PC-3 (cell line): ENCODE results near the gene RPL27. TPM values are rescaled to one million over a fixed set of nuclear protein-coding genes. Genes with fewer than 3 reads are reported as not detected.

Experiments used
- ATAC-seq: fragments of 200-7000 bp; cut with Tn5 transposase; 2 replicates; pipeline ENCODE4 v1.9.1; 2020; ENCODE audit warnings: mild to moderate bottlenecking, moderate library complexity
- BruUV-seq: library from RNA; stranded (reverse); fragments of 400-500 nt; replicated peaks from 2 replicates; lab custom pipeline; 2021; lab: Mats Ljungman, UMichigan
- CTCF ChIA-PET: fragments of 300-600 bp; sonication (Branson Sonifier 250); formaldehyde crosslinking; loops from one replicate; lab custom pipeline; 2022; ENCODE audit warnings: antibody characterized with exemption; lab: Charles Lee
- POLR2A ChIA-PET: fragments of 300-600 bp; sonication (Branson Sonifier 250); formaldehyde crosslinking; loops from one replicate; lab custom pipeline; 2022; ENCODE audit warnings: antibody characterized with exemption; ENCODE audit not compliant: unreplicated experiment; lab: Charles Lee
- DNase-seq: peaks from one replicate; pipeline ENCODE4 v3.0.0-alpha.2; 2015
- H2AFZ ChIP-seq: fragments of 300-600 bp; sonication (generic); 2 replicates; pipeline ENCODE4 v1.6.0; 2016; ENCODE audit warnings: antibody characterized with exemption, low read length
- H3F3A ChIP-seq: fragments of 300-600 bp; sonication (generic); one replicate; pipeline ENCODE4 v1.6.0; 2017; ENCODE audit warnings: antibody characterized with exemption, low read length, control low read depth, mild to moderate bottlenecking; ENCODE audit not compliant: unreplicated experiment
- H3K27ac ChIP-seq: fragments of 300-600 bp; sonication (generic); 2 replicates; pipeline ENCODE4 v1.5.1; 2016; ENCODE audit warnings: mild to moderate bottlenecking, low read length
- H3K27me3 ChIP-seq: fragments of 300-600 bp; sonication (generic); 2 replicates; pipeline ENCODE4 v1.6.1; 2016; ENCODE audit warnings: low read length, mixed read lengths
- H3K36me3 ChIP-seq: fragments of 300-600 bp; sonication (generic); 2 replicates; pipeline ENCODE4 v1.6.1; 2016; ENCODE audit warnings: low read depth, mixed run types, low read length, mixed read lengths
- H3K4me1 ChIP-seq: fragments of 300-600 bp; sonication (generic); 2 replicates; pipeline ENCODE4 v1.5.1; 2016; ENCODE audit warnings: low read length; ENCODE audit not compliant: insufficient read depth
- H3K4me2 ChIP-seq: fragments of 300-600 bp; sonication (generic); 2 replicates; pipeline ENCODE4 v1.6.0; 2016; ENCODE audit warnings: low read length
- H3K4me3 ChIP-seq: fragments of 300-600 bp; sonication (generic); 2 replicates; pipeline ENCODE4 v1.5.1; 2016; ENCODE audit warnings: mild to moderate bottlenecking, low read length, mixed read lengths
- H3K79me2 ChIP-seq: fragments of 300-600 bp; sonication (generic); 2 replicates; pipeline ENCODE4 v1.6.1; 2017; ENCODE audit warnings: low read length, mixed read lengths
- H3K9ac ChIP-seq: fragments of 300-600 bp; sonication (generic); 2 replicates; pipeline ENCODE4 v1.6.0; 2016; ENCODE audit warnings: mild to moderate bottlenecking, low read length
- H3K9me2 ChIP-seq: fragments of 300-600 bp; sonication (generic); replicated peaks from 2 replicates; pipeline ENCODE4 v1.6.1; 2016; ENCODE audit warnings: mixed run types, low read length, mixed read lengths
- H3K9me3 ChIP-seq: fragments of 300-600 bp; sonication (generic); 2 replicates; pipeline ENCODE4 v1.6.1; 2016; ENCODE audit warnings: low read length, mixed read lengths
- H4K20me1 ChIP-seq: fragments of 300-600 bp; sonication (generic); 2 replicates; pipeline ENCODE4 v1.6.1; 2016; ENCODE audit warnings: low read length, mixed read lengths
- EZH2 ChIP-seq: fragments of 300-600 bp; sonication (generic); IDR thresholded peaks from one replicate; pipeline ENCODE4 v1.6.1; 2017; ENCODE audit warnings: antibody characterized with exemption, mild to moderate bottlenecking, low read length; ENCODE audit not compliant: unreplicated experiment
- EZH2phosphoT487 ChIP-seq: fragments of 300-600 bp; sonication (generic); IDR thresholded peaks from 2 replicates; pipeline ENCODE4 v1.6.1; 2018; ENCODE audit warnings: mild to moderate bottlenecking, antibody characterized with exemption, low read length, borderline replicate concordance
- intact Hi-C: fragments of 100-400 bp; cut with micrococcal nuclease; formaldehyde crosslinking; loops from 2 replicates; pipeline ENCODE4 v1.9.0; 2023
- total RNA-seq: library from RNA; depleted of rRNA; stranded (reverse); fragments of >200 nt; gene quantifications from 2 replicates; pipeline ENCODE4 v1.2.3, GENCODE V29; 2014
- TF ChIP-seq, protein P1 (sequence below): fragments of 300-600 bp; sonication (generic); conservative IDR thresholded peaks from 2 replicates; pipeline ENCODE4 v1.5.1; 2017; ENCODE audit warnings: antibody characterized with exemption, low read depth, mild to moderate bottlenecking, low read length

RPL27 gene
- total RNA-seq, 1 experiment from 2014 or later, result 784 TPM

GRCh38 chr17:43003542-43004172 is 5.4 kb downstream of the RPL27 start:
- no peaks in the 10 kb centered on the region for H3K9me2 ChIP-seq
- peak; percentile 67 for DNase-seq
- peak overlapping the region; percentile 47 for H3K27ac ChIP-seq
- peaks cover 23% of the 10 kb centered on the region for H3K79me2 ChIP-seq
- H4K20me1 ChIP-seq, result peaks cover 16% of the 10 kb centered on the region; the same call in 1 of the 2 replicates
- peaks cover 28% of the 10 kb centered on the region for H3K36me3 ChIP-seq
- no peaks in the 10 kb centered on the region for H3F3A ChIP-seq
- no TSS peak for BruUV-seq
- TF ChIP-seq EZH2phosphoT487, result no peak
- no peak for TF ChIP-seq EZH2
- TF ChIP-seq, protein P1, sequence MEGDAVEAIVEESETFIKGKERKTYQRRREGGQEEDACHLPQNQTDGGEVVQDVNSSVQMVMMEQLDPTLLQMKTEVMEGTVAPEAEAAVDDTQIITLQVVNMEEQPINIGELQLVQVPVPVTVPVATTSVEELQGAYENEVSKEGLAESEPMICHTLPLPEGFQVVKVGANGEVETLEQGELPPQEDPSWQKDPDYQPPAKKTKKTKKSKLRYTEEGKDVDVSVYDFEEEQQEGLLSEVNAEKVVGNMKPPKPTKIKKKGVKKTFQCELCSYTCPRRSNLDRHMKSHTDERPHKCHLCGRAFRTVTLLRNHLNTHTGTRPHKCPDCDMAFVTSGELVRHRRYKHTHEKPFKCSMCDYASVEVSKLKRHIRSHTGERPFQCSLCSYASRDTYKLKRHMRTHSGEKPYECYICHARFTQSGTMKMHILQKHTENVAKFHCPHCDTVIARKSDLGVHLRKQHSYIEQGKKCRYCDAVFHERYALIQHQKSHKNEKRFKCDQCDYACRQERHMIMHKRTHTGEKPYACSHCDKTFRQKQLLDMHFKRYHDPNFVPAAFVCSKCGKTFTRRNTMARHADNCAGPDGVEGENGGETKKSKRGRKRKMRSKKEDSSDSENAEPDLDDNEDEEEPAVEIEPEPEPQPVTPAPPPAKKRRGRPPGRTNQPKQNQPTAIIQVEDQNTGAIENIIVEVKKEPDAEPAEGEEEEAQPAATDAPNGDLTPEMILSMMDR, result 0 out of 2 replicates have a peak, but pooled peaks have one; percentile 17
- peaks cover 37% of the 10 kb centered on the region for H3K4me1 ChIP-seq
- H3K9me3 ChIP-seq, result no peaks in the 10 kb centered on the region
- H3K9ac ChIP-seq, result no peak overlapping the region
- H3K27me3 ChIP-seq, result no peaks in the 10 kb centered on the region
- H3K4me3 ChIP-seq, result no peak overlapping the region
- intact Hi-C loops, result no loop called here
- CTCF ChIA-PET, result no interaction called here
- no peak overlapping the region for H2AFZ ChIP-seq
- ATAC-seq, result peak; percentile 23
- H3K4me2 ChIP-seq, result no peak overlapping the region
- POLR2A ChIA-PET, result no interaction called here

DNA sequence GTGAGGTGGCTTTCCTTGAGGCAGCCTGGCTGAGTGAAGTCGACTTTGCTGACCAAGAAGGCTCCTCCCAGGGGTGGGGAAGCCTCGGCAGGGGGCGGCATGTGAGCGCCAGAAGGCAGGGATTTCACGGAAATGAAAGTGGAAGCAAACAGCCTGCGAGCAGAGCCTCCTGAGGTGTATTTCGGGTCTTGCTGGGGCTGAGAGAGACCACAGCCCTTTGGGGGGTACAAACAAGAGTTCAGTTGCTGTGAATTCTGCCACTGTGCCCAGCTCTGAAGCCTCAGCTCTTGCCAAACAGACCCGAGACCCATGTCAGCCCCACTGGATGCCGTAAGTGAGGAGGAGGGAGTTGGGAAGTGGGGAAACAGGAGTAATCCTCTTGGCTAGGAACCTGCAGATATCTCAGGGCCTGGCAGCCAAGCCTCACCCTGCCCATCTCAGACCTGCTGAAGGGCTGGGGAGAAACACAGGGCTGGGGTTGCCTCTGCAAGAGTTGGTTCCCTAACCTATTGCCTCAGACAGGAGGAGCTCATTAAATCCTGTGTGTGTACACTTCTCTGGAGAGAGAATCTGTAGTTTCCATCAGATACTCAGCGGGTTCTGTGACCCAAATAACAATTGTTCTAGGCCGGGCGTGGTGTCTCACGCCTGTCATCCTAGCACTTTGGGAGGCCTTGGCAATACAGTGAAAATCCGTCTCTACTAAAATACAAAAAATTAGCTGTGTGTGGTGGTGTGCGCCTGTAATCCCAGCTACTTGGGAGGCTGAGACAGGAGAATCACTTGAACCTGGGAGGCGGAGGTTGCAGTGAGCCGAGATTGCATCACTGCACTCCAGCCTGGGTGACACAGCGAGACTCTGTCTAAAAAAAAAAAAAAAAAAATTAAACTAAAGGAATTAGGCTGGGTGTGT is 8.7 kb downstream of the RPL27 start, which contains the start of gene IFI35:
Gene IFI35, plus strand, starts transcription at position 146 of the 913 bp plus-strand sequence. Its CDS starts 164 bp downstream, at position 310.
- TSS peak; percentile 82 for BruUV-seq
- H3K9me2 ChIP-seq, result no peaks in the 10 kb centered on the region
- peak within 1 kb of the TSS; percentile 84 for H3K4me2 ChIP-seq
- no peaks in the 10 kb centered on the region for H3K27me3 ChIP-seq
- ChIA-PET POLR2A (interaction anchor here (0.7 kb wide), 1 partner anchor 540 kb away, joined by 3 read pairs; no protein-coding TSS in a partner anchor), CTCF (interaction anchor here (0.6 to 1.2 kb wide), 2 partner anchors 17 to 42 kb away, joined by 4 to 10 read pairs; no protein-coding TSS in a partner anchor)
- H2AFZ ChIP-seq, result peak within 1 kb of the TSS; percentile 71
- H3K79me2 ChIP-seq, result no peaks in the 10 kb centered on the region; the same call in 1 of the 2 replicates
- DNase-seq (peak; percentile 60), ATAC-seq (peak; percentile 72)
- H3K4me1 ChIP-seq, result peaks cover 26% of the 10 kb centered on the region
- no peaks in the 10 kb centered on the region for H4K20me1 ChIP-seq
- peak within 1 kb of the TSS; percentile 86 for H3K27ac ChIP-seq
- intact Hi-C loops, result no loop called here
- peak within 1 kb of the TSS; percentile 77 for H3K4me3 ChIP-seq
- H3F3A ChIP-seq, result no peaks in the 10 kb centered on the region
- peak within 1 kb of the TSS; percentile 79 for H3K9ac ChIP-seq
- H3K36me3 ChIP-seq, result peaks cover 13% of the 10 kb centered on the region
- TF ChIP-seq, protein P1, result peak; percentile 46; the same call in 1 of the 2 replicates
- TF ChIP-seq EZH2 (no peak), EZH2phosphoT487 (no peak)
- H3K9me3 ChIP-seq, result no peaks in the 10 kb centered on the region
